K562 (cell line): ENCODE results near the gene HEATR3. TPM values are rescaled to one million over a fixed set of nuclear protein-coding genes. Genes with fewer than 3 reads are reported as not detected.

Experiments
- EWSR1 ChIP-seq: fragments of 450-650 bp; IDR thresholded peaks from 2 replicates; pipeline ENCODE4 v1.6.1; 2018; ENCODE audit warnings: borderline replicate concordance, mild to moderate bottlenecking, low read depth, moderate library complexity; ENCODE audit not compliant: partially characterized antibody
- HDAC2 ChIP-seq: fragments of 450-650 bp; IDR thresholded peaks from 2 replicates; pipeline ENCODE4 v1.6.1; 2016; ENCODE audit warnings: mild to moderate bottlenecking
- HINFP ChIP-seq: fragments of 450-650 bp; conservative IDR thresholded peaks from 2 replicates; pipeline ENCODE4 v1.6.1; 2016; ENCODE audit warnings: missing genetic modification characterization, low read depth, mild to moderate bottlenecking, control low read depth, missing compliant biosample characterization
- HNRNPUL1 ChIP-seq: fragments of 200-400 bp; formaldehyde crosslinking; IDR thresholded peaks from 2 replicates; pipeline ENCODE4 v1.6.1; 2017; ENCODE audit warnings: low read length
- JUND ChIP-seq, 2 experiments: IDR thresholded peaks; 2 replicates in 1 of 2; 3 replicates in 1 of 2; pipeline ENCODE4 v1.6.1; 2011; ENCODE audit warnings: borderline replicate concordance in 2 of 2, low read depth in 2 of 2, low read length in 2 of 2, improper control_type of control experiment in 1 of 2, missing biosample characterization in 1 of 2, missing genetic modification characterization in 1 of 2, missing genetic modification reagents in 1 of 2
- KHSRP ChIP-seq: fragments of 450-650 bp; IDR thresholded peaks from 2 replicates; pipeline ENCODE4 v1.6.1; 2017
- KLF1 ChIP-seq: fragments of 450-650 bp; IDR thresholded peaks from 2 replicates; pipeline ENCODE4 v1.6.1; 2016; ENCODE audit warnings: missing genetic modification characterization, missing compliant biosample characterization
- MNT ChIP-seq, 2 experiments: fragments of 450-650 bp; conservative IDR thresholded peaks; 2 replicates each; pipeline ENCODE4 v1.6.1; 2017; ENCODE audit warnings: mild to moderate bottlenecking in 2 of 2, moderate library complexity in 2 of 2
- NFRKB ChIP-seq: fragments of 450-650 bp; IDR thresholded peaks from 2 replicates; pipeline ENCODE4 v1.6.1; 2016; ENCODE audit warnings: low read depth
- NRF1 ChIP-seq, 2 experiments: fragments of 450-650 bp; IDR thresholded peaks in 1 of 2; conservative IDR thresholded peaks in 1 of 2; 2 replicates each; pipeline ENCODE4 v1.6.1; 2014; ENCODE audit warnings: mild to moderate bottlenecking in 2 of 2
- POLR2H ChIP-seq: IDR thresholded peaks from 2 replicates; pipeline ENCODE4 v1.6.1; 2016; ENCODE audit warnings: missing genetic modification characterization, low read depth, mild to moderate bottlenecking, control low read depth, missing compliant biosample characterization, moderate library complexity
- SAFB2 ChIP-seq: fragments of 200-400 bp; formaldehyde crosslinking; IDR thresholded peaks from 2 replicates; pipeline ENCODE4 v1.6.1; 2018; ENCODE audit warnings: borderline replicate concordance, low read length, low read depth, moderate library complexity; ENCODE audit not compliant: severe bottlenecking
- SIN3B ChIP-seq: fragments of 450-650 bp; IDR thresholded peaks from 2 replicates; pipeline ENCODE4 v1.6.1; 2017; ENCODE audit warnings: low read depth, mild to moderate bottlenecking, moderate library complexity
- SIX5 ChIP-seq, 2 experiments: IDR thresholded peaks; 2 replicates each; pipeline ENCODE4 v1.6.1; 2011; ENCODE audit warnings: low read length in 2 of 2, borderline replicate concordance in 1 of 2, low read depth in 1 of 2, mild to moderate bottlenecking in 1 of 2, moderate library complexity in 1 of 2; ENCODE audit not compliant: insufficient read depth in 1 of 2
- TRIM25 ChIP-seq: fragments of 450-650 bp; IDR thresholded peaks from 2 replicates; pipeline ENCODE4 v1.7.0; 2016; ENCODE audit warnings: borderline replicate concordance
- ZBTB7A ChIP-seq: IDR thresholded peaks from 2 replicates; pipeline ENCODE4 v1.6.1; 2011; ENCODE audit warnings: low read depth, mild to moderate bottlenecking, low read length, moderate library complexity, borderline replicate concordance; ENCODE audit not compliant: control insufficient read depth
- ZFP30 ChIP-seq: fragments of 250-450 bp; sonication (Bioruptor Pico); IDR thresholded peaks from 2 replicates; pipeline ENCODE4 v1.8.0; 2022; ENCODE audit warnings: moderate library complexity, mild to moderate bottlenecking, inconsistent platforms, borderline replicate concordance
- ZNF311 ChIP-seq: fragments of 250-450 bp; sonication (Bioruptor Pico); IDR thresholded peaks from 2 replicates; pipeline ENCODE4 v1.4.0; 2020; ENCODE audit warnings: mild to moderate bottlenecking, moderate library complexity
- ZNF668 ChIP-seq: fragments of 250-450 bp; sonication (Bioruptor Pico); IDR thresholded peaks from 2 replicates; pipeline ENCODE4 v1.8.0; 2022; ENCODE audit warnings: mild to moderate bottlenecking, inconsistent platforms
- ZNF785 ChIP-seq: fragments of 250-450 bp; sonication (Bioruptor Pico); IDR thresholded peaks from 2 replicates; pipeline ENCODE4 v1.4.0; 2020; ENCODE audit warnings: mild to moderate bottlenecking
- polyA plus RNA-seq, 8 experiments: library from polyadenylated mRNA; depleted of rRNA in 4 of 8; stranded (reverse) in 5 of 8; unstranded in 3 of 8; fragments of >200 nt; fragmentation: Nextera tagmentation in 2 of 8; fragmentation: Illumina TruSeq in 1 of 8; extraction: Ambion mirVana in 2 of 8; extraction: Trizol in 1 of 8; gene quantifications; 2 replicates each; pipeline versions ENCODE4 v1.2.1 to v1.2.3, GENCODE V29; 2011 to 2014; ENCODE audit warnings: inconsistent platforms in 1 of 8, missing spikeins in 1 of 8
- total RNA-seq, 7 experiments: library from RNA; depleted of rRNA in 6 of 7; stranded (reverse); fragments of >200 nt in 6 of 7; fragmentation: Illumina TruSeq in 2 of 7; extraction: Trizol in 2 of 7; gene quantifications; 2 replicates each; pipeline versions ENCODE4 v1.2.1 to v1.2.3, GENCODE V29; 2011 to 2021; ENCODE audit warnings: low replicate concordance in 1 of 7

The HEATR3 gene
- total and polyA plus RNA-seq, 9 of the 15 experiments (the other 6 are each of a cell fraction or from before 2014, with no cell fraction given): 1.7 to 30.2 (median 18.8) TPM

GRCh38 chr16:50024684-50025536 lies 40.9 kb upstream of the HEATR3 start, which contains the start of gene CNEP1R1 (continued):
- TF ChIP-seq JUND (IDR thresholded peaks at IDR 0.05; ENCODE audit: borderline replicate concordance, low read depth, low read length) (peak; percentile 66), JUND (tag; IDR thresholded peaks at IDR 0.05; ENCODE audit: borderline replicate concordance, low read depth, low read length) (no peak; the same call in 2 of the 3 replicates), HDAC2 (no peak), MNT (conservative IDR thresholded peaks at IDR 0.05) (peak; percentile 48 to 80; a peak in 3 of 4 replicates), TRIM25 (no peak), KLF1 (tag) (no peak), ZFP30 (CRISPR knock-in tag) (no peak), ZNF785 (CRISPR knock-in tag) (no peak), SIN3B (0 out of 2 replicates have a peak, but pooled peaks have one; percentile 42), ZBTB7A (peak; percentile 57; the same call in 1 of the 2 replicates), ZNF668 (CRISPR knock-in tag) (no peak), NFRKB (no peak; the same call in 1 of the 2 replicates), SAFB2 (no peak), ZNF311 (no peak), EWSR1 (no peak), POLR2H (tag) (no peak; the same call in 1 of the 2 replicates), NRF1 (conservative IDR thresholded peaks at IDR 0.05 in 1 of 2, IDR thresholded peaks at IDR 0.05 in 1 of 2) (peak; percentile 20 to 43; a peak in 1 of 4 replicates), HINFP (tag) (no peak), SIX5 (IDR thresholded peaks at IDR 0.05; ENCODE audit: borderline replicate concordance in 1 of 2, insufficient read depth in 1 of 2, low read depth in 1 of 2, low read length in 2 of 2) (no peak), HNRNPUL1 (no peak), KHSRP (no peak)
